ENCODE results near the gene ANKRD11. TPM values are rescaled to one million over a fixed set of nuclear protein-coding genes. Genes with fewer than 3 reads are reported as not detected.
"Not testable (repeated sequence)": the region's sequence is repeated elsewhere in the genome, so short reads cannot be mapped to it uniquely, and the experiment has no call there.

ANKRD11 gene
- total RNA-seq, 4 donors from 2014 or later: 67.0 to 107 (median 88.9) TPM

GRCh38 chr16:89385712-89386111 lies 104.6 kb downstream of the ANKRD11 start:
- H3K36me3 ChIP-seq: no peaks in the 10 kb centered on the region
- no peak for ATAC-seq
- H3K27me3 ChIP-seq: no peaks in the 10 kb centered on the region
- H3K27ac ChIP-seq: no peak overlapping the region
- no peaks in the 10 kb centered on the region for H3K9me3 ChIP-seq
- 93 to 100% methylated on average over 1 to 8 of the region's 21 CpGs for WGBS, 2 donors (ENCODE audit: low coverage in 1 of 2)
- H3K4me3 ChIP-seq: no peak overlapping the region
- TF ChIP-seq EP300 (IDR thresholded peaks at IDR 0.05) (no peak), POLR2AphosphoS5 (IDR thresholded peaks at IDR 0.05) (no peak), POLR2A (IDR thresholded peaks at IDR 0.05) (no peak), CTCF (IDR thresholded peaks at IDR 0.05) (no peak)
- peaks cover 0 to 81% (median 34%) of the 10 kb centered on the region in 3 donors for H3K4me1 ChIP-seq

GRCh38 chr16:89384282-89384681 lies 106.1 kb downstream of the ANKRD11 start:
- TF ChIP-seq POLR2A (IDR thresholded peaks at IDR 0.05) (no peak), POLR2AphosphoS5 (IDR thresholded peaks at IDR 0.05) (no peak), CTCF (IDR thresholded peaks at IDR 0.05) (no peak), EP300 (IDR thresholded peaks at IDR 0.05) (no peak)
- 90 to 96% methylated on average over 4 to 10 of the region's 12 CpGs for WGBS, 2 donors (ENCODE audit: low coverage in 1 of 2)
- H3K4me3 ChIP-seq: no peak overlapping the region
- no peaks in the 10 kb centered on the region for H3K36me3 ChIP-seq
- no peak for ATAC-seq
- H3K27me3 ChIP-seq: no peaks in the 10 kb centered on the region
- H3K27ac ChIP-seq: no peak overlapping the region
- no peaks in the 10 kb centered on the region for H3K9me3 ChIP-seq
- H3K4me1 ChIP-seq: peaks cover 0 to 91% (median 34%) of the 10 kb centered on the region in 3 donors

GRCh38 chr16:89383095-89384003 lies 107.0 kb downstream of the ANKRD11 start:
- H3K27ac ChIP-seq: peak overlapping the region in 1 of 4 donors; percentile 42
- no peaks in the 10 kb centered on the region for H3K36me3 ChIP-seq
- WGBS, 2 donors (ENCODE audit: low coverage in 1 of 2): 54% methylated on average over 10 of the region's 29 CpGs; no CpG with 5 or more reads in 1 of the 2 donors
- TF ChIP-seq CTCF (IDR thresholded peaks at IDR 0.05): no peak
- no peak for TF ChIP-seq EP300 (IDR thresholded peaks at IDR 0.05)
- TF ChIP-seq POLR2AphosphoS5 (IDR thresholded peaks at IDR 0.05): no peak
- no peak for TF ChIP-seq POLR2A (IDR thresholded peaks at IDR 0.05)
- H3K4me3 ChIP-seq: no peak overlapping the region
- H3K9me3 ChIP-seq: no peaks in the 10 kb centered on the region
- ATAC-seq: peak; percentile 46
- H3K27me3 ChIP-seq: no peaks in the 10 kb centered on the region
- H3K4me1 ChIP-seq: peaks cover 0 to 96% (median 42%) of the 10 kb centered on the region in 3 donors

- Histone ChIP-seq H3K27ac (peak overlapping the region in 1 of 4 donors; percentile 42), H3K4me1 (peaks cover 0 to 94% (median 44%) of the 10 kb centered on the region in 3 donors)
- WGBS, 2 donors (ENCODE audit: low coverage in 1 of 2): 63 to 67% methylated on average over 2 to 3 of the region's 5 CpGs
- not testable (repeated sequence) for H3K36me3 ChIP-seq, H3K4me3 ChIP-seq, ATAC-seq, H3K9me3 ChIP-seq, H3K27me3 ChIP-seq
These were observed 107.8 kb downstream of the ANKRD11 start for GRCh38 chr16:89382555-89382954.

- 70% methylated on average over 5 of the region's 14 CpGs; no CpG with 5 or more reads in 1 of the 2 donors for WGBS, 2 donors (ENCODE audit: low coverage in 1 of 2)
These were observed 108.6 kb downstream of the ANKRD11 start for GRCh38 chr16:89381788-89382187.

More at GRCh38 chr16:89381788-89382187, 108.6 kb downstream of the ANKRD11 start:
- Histone ChIP-seq H3K9me3 (no peaks in the 10 kb centered on the region), H3K27ac (no peak overlapping the region), H3K36me3 (no peaks in the 10 kb centered on the region), H3K4me1 (peaks cover 0 to 94% (median 39%) of the 10 kb centered on the region in 3 donors), H3K4me3 (no peak overlapping the region), H3K27me3 (no peaks in the 10 kb centered on the region)
- no peak for ATAC-seq
- TF ChIP-seq CTCF (IDR thresholded peaks at IDR 0.05) (no peak), EP300 (IDR thresholded peaks at IDR 0.05) (no peak), POLR2AphosphoS5 (IDR thresholded peaks at IDR 0.05) (no peak), POLR2A (IDR thresholded peaks at IDR 0.05) (no peak)
